Endothelial cell of umbilical vein (primary cell): ENCODE measurements around the gene SLC23A3. TPM values are rescaled to one million over a fixed set of nuclear protein-coding genes. Genes with fewer than 3 reads are reported as not detected.

Experiments used
- BruUV-seq: library from RNA; stranded (reverse); fragments of 400-500 nt; replicated peaks from 2 replicates; lab custom pipeline; 2021; lab: Mats Ljungman, UMichigan
- CTCF ChIA-PET: fragments of 300-600, 350-600 bp; sonication (Branson Sonifier 250); formaldehyde crosslinking; loops from one replicate; lab custom pipeline; 2021; ENCODE audit warnings: antibody characterized with exemption, inconsistent platforms; lab: Charles Lee
- POLR2A ChIA-PET: fragments of 300-600, 350-600 bp; sonication (Branson Sonifier 250); formaldehyde crosslinking; loops from one replicate; lab custom pipeline; 2021; ENCODE audit warnings: antibody characterized with exemption, inconsistent platforms; lab: Charles Lee
- DNase-seq: peaks from one replicate; pipeline ENCODE4 v3.0.0-alpha.2; 2011; ENCODE audit warnings: low read depth, low spot score
- FAIRE-seq: peaks from 2 replicates; lab custom pipeline; 2011; peaks lifted over from hg19 to GRCh38; lab: Jason Lieb, UNC
- H2AFZ ChIP-seq: 2 replicates; pipeline ENCODE4 v1.6.0; 2012; ENCODE audit warnings: low read depth, low read length, control low read depth, inconsistent platforms
- H3K27ac ChIP-seq: 2 replicates; pipeline ENCODE4 v1.5.1; 2011; ENCODE audit warnings: low read depth, mild to moderate bottlenecking, control low read depth, low read length, moderate library complexity; ENCODE audit not compliant: insufficient read depth
- H3K27me3 ChIP-seq, 2 experiments: 2 replicates each; pipeline versions ENCODE4 v1.6.0 to v1.6.1; 2011; ENCODE audit warnings: low read length in 2 of 2, mixed read lengths in 1 of 2; ENCODE audit not compliant: control insufficient read depth in 2 of 2, insufficient read depth in 2 of 2
- H3K36me3 ChIP-seq, 2 experiments: 2 replicates in 1 of 2; 3 replicates in 1 of 2; pipeline ENCODE4 v1.5.1; 2011; ENCODE audit warnings: low read length in 2 of 2, mild to moderate bottlenecking in 1 of 2, moderate library complexity in 1 of 2; ENCODE audit not compliant: control insufficient read depth in 2 of 2, insufficient read depth in 2 of 2; ENCODE audit errors: extremely low read depth in 1 of 2
- H3K4me1 ChIP-seq: 3 replicates; pipeline ENCODE4 v1.5.1; 2011; ENCODE audit warnings: mild to moderate bottlenecking, low read length; ENCODE audit not compliant: control insufficient read depth, insufficient read depth; ENCODE audit errors: extremely low read depth
- H3K4me2 ChIP-seq: 2 replicates; pipeline ENCODE4 v1.6.1; 2011; ENCODE audit warnings: low read length, control low read depth, mixed read lengths; ENCODE audit not compliant: insufficient read depth
- H3K4me3 ChIP-seq, 3 experiments: fragments of 200-600 bp in 1 of 3; sonication (generic), shearing (Covaris generic) in 1 of 3; replicated peaks in 1 of 3; 2 replicates each; pipeline ENCODE4 v1.5.1; 2011 to 2016; ENCODE audit warnings: control low read depth in 3 of 3, low read length in 3 of 3, mild to moderate bottlenecking in 2 of 3, inconsistent platforms in 1 of 3, low read depth in 1 of 3, moderate library complexity in 1 of 3; ENCODE audit not compliant: insufficient read depth in 1 of 3
- H3K79me2 ChIP-seq: 2 replicates; pipeline ENCODE4 v1.6.0; 2012; ENCODE audit warnings: low read length, inconsistent platforms; ENCODE audit not compliant: control insufficient read depth, insufficient read depth
- H3K9ac ChIP-seq: replicated peaks from 2 replicates; pipeline ENCODE3; 2011; ENCODE audit warnings: low read length, control low read depth; ENCODE audit not compliant: insufficient read depth; ENCODE audit errors: extremely low read depth
- H3K9me1 ChIP-seq: replicated peaks from 3 replicates; pipeline ENCODE4 v1.6.0; 2011; ENCODE audit warnings: mild to moderate bottlenecking, low read length; ENCODE audit not compliant: control insufficient read depth, insufficient read depth; ENCODE audit errors: extremely low read depth
- H3K9me3 ChIP-seq: replicated peaks from 2 replicates; pipeline ENCODE4 v1.5.1; 2012; ENCODE audit warnings: low read length, inconsistent platforms; ENCODE audit not compliant: control insufficient read depth, insufficient read depth
- H4K20me1 ChIP-seq: replicated peaks from 2 replicates; pipeline ENCODE3; 2011; ENCODE audit warnings: mild to moderate bottlenecking, low read length; ENCODE audit not compliant: control insufficient read depth, insufficient read depth; ENCODE audit errors: extremely low read depth
- CTCF ChIP-seq, 2 donors: IDR thresholded peaks; 1 replicate in 1 of 2; 2 replicates in 1 of 2; pipeline ENCODE4 v1.5.1; 2011; ENCODE audit warnings: low read length in 2 of 2, mild to moderate bottlenecking in 2 of 2, moderate library complexity in 2 of 2, control low read depth in 1 of 2, inconsistent platforms in 1 of 2, low read depth in 1 of 2; ENCODE audit not compliant: insufficient read depth in 1 of 2; ENCODE audit errors: extremely low read depth in 1 of 2
- EZH2 ChIP-seq: IDR thresholded peaks from 2 replicates; pipeline ENCODE4 v1.6.1; 2012; ENCODE audit warnings: borderline replicate concordance, low read depth, mild to moderate bottlenecking, moderate library complexity, low read length, inconsistent platforms; ENCODE audit not compliant: severe bottlenecking
- FOS ChIP-seq: IDR thresholded peaks from 2 replicates; pipeline ENCODE4 v1.6.1; 2011; ENCODE audit warnings: mild to moderate bottlenecking, low read length, moderate library complexity, borderline replicate concordance; ENCODE audit not compliant: insufficient read depth
- GATA2 ChIP-seq: IDR thresholded peaks from 2 replicates; pipeline ENCODE4 v1.7.0; 2011; ENCODE audit warnings: low read depth, mild to moderate bottlenecking, moderate library complexity, mixed read lengths, low read length; ENCODE audit not compliant: insufficient read length, insufficient read depth
- JUN ChIP-seq: IDR thresholded peaks from 2 replicates; pipeline ENCODE4 v1.6.1; 2011; ENCODE audit warnings: borderline replicate concordance, low read depth; ENCODE audit not compliant: insufficient read length, insufficient read depth
- MAX ChIP-seq: IDR thresholded peaks from 2 replicates; pipeline ENCODE4 v1.6.1; 2011; ENCODE audit not compliant: insufficient read depth, insufficient read length
- MYC ChIP-seq: IDR thresholded peaks from one replicate; pipeline ENCODE4 v1.6.1; 2011; ENCODE audit warnings: mild to moderate bottlenecking, low read depth, low read length
- POLR2A ChIP-seq: IDR thresholded peaks from 2 replicates; pipeline ENCODE4 v1.6.1; 2012; ENCODE audit warnings: low read depth, mild to moderate bottlenecking, control low read depth, low read length
- POLR2AphosphoS5 ChIP-seq: IDR thresholded peaks from 2 replicates; pipeline ENCODE4 v1.6.1; 2012; ENCODE audit warnings: low read depth, mild to moderate bottlenecking, control low read depth, low read length, moderate library complexity; ENCODE audit not compliant: insufficient read depth
- dilution Hi-C: fragments of 300-500 bp; cut with MboI; formaldehyde crosslinking; loops from one replicate; pipeline ENCODE4 v1.15.0; 2019; ENCODE audit warnings: low sequenced_read_pairs; ENCODE audit not compliant: extremely low pct_ligation_motif_present
- intact Hi-C: fragments of 100-400 bp; cut with micrococcal nuclease; formaldehyde crosslinking; loops from one replicate; pipeline ENCODE4 v1.10.0; 2022
- polyA plus RNA-seq, 4 experiments: library from polyadenylated mRNA; depleted of rRNA in 3 of 4; stranded (reverse) in 3 of 4; unstranded in 1 of 4; fragments of >200 nt; gene quantifications; 2 replicates each; pipeline versions ENCODE4 v1.2.1 to v1.2.3, GENCODE V29; 2011 to 2012; ENCODE audit warnings: missing spikeins in 1 of 4
- total RNA-seq: library from RNA; stranded (reverse); gene quantifications from 2 replicates; pipeline ENCODE4 v1.2.3, GENCODE V29; 2021

The SLC23A3 gene
- total and polyA plus RNA-seq, 2 donors (not counting 3 experiments of a cell fraction or from before 2014, with no cell fraction given), result 2.7 to 7.1 TPM

- Histone ChIP-seq H4K20me1 (no peaks in the 10 kb centered on the region), H3K4me1 (no peaks in the 10 kb centered on the region), H3K27me3 (no peaks in the 10 kb centered on the region), H3K4me3 (no peak overlapping the region), H3K9me3 (no peaks in the 10 kb centered on the region), H3K9ac (no peak overlapping the region), H3K9me1 (no peaks in the 10 kb centered on the region), H3K27ac (no peak overlapping the region), H3K36me3 (no peaks in the 10 kb centered on the region), H2AFZ (no peak overlapping the region), H3K79me2 (no peaks in the 10 kb centered on the region), H3K4me2 (no peak overlapping the region)
- intact Hi-C loops (no loop called here), dilution Hi-C loops (no loop called here)
- ChIA-PET POLR2A (interaction anchor here (0.7 kb wide), 2 partner anchors 30 to 244 kb away, joined by 3 read pairs; no protein-coding TSS in a partner anchor), CTCF (interaction anchor here (0.6 to 9.5 kb wide), 54 partner anchors 9 to 597 kb away, joined by 3 to 178 read pairs (median 6); partner anchors contain the start of gene IHH)
- no peak for DNase-seq
- no TSS peak for BruUV-seq
- no peak for TF ChIP-seq MAX
- TF ChIP-seq MYC, result no peak
- no peak for TF ChIP-seq GATA2
- no peak for TF ChIP-seq CTCF (IDR thresholded peaks at IDR 0.05; ENCODE audit: extremely low read depth in 1 of 2, insufficient read depth in 1 of 2, low read depth in 1 of 2, low read length in 2 of 2)
- no peak for TF ChIP-seq EZH2
- TF ChIP-seq POLR2A, result no peak
- TF ChIP-seq POLR2AphosphoS5, result no peak
- no peak for TF ChIP-seq FOS
- no peak for TF ChIP-seq JUN
- FAIRE-seq, result no peak
Observed at GRCh38 chr2:219120082-219120481, 49.7 kb downstream of the SLC23A3 start.
